H1 (cell line): ENCODE data around the gene SLC1A7. TPM values are rescaled to one million over a fixed set of nuclear protein-coding genes. Genes with fewer than 3 reads are reported as not detected.

Experiments
- CTCF ChIA-PET: fragments of 300-600 bp; sonication (Branson Sonifier 250); formaldehyde crosslinking; loops from one replicate; lab custom pipeline; 2021; ENCODE audit not compliant: partially characterized antibody; lab: Charles Lee
- POLR2A ChIA-PET: fragments of 300-600 bp; sonication (Branson Sonifier 250); formaldehyde crosslinking; loops from one replicate; lab custom pipeline; 2021; ENCODE audit warnings: inconsistent platforms; ENCODE audit not compliant: partially characterized antibody; lab: Charles Lee
- DNase-seq, 2 experiments: peaks; one replicate each; pipeline versions ENCODE4 v3.0.0 to v3.0.0-alpha.2; 2010 to 2022; ENCODE audit warnings: low spot score in 2 of 2, low read depth in 1 of 2, mixed read lengths in 1 of 2
- FAIRE-seq: peaks from 2 replicates; lab custom pipeline; 2011; peaks lifted over from hg19 to GRCh38; lab: Jason Lieb, UNC
- H2AFZ ChIP-seq: 2 replicates; pipeline ENCODE4 v1.8.1; 2012; ENCODE audit warnings: low read length, inconsistent platforms
- H2AK5ac ChIP-seq: 2 replicates; pipeline ENCODE4 v1.6.1; 2013; ENCODE audit warnings: low read depth, low read length
- H2BK120ac ChIP-seq: replicated peaks from 2 replicates; pipeline ENCODE3; 2013; ENCODE audit warnings: low read depth, low read length, inconsistent platforms
- H2BK12ac ChIP-seq: 2 replicates; pipeline ENCODE4 v1.6.1; 2013; ENCODE audit warnings: low read depth, low read length
- H2BK15ac ChIP-seq: 2 replicates; pipeline ENCODE4 v1.6.1; 2013; ENCODE audit warnings: low read length
- H2BK20ac ChIP-seq: 2 replicates; pipeline ENCODE4 v1.6.1; 2013; ENCODE audit warnings: low read length
- H2BK5ac ChIP-seq: 2 replicates; pipeline ENCODE4 v1.6.1; 2013; ENCODE audit warnings: low read depth, low read length
- H3K14ac ChIP-seq: 2 replicates; pipeline ENCODE4 v1.6.1; 2013; ENCODE audit warnings: inconsistent platforms; ENCODE audit not compliant: insufficient read length
- H3K18ac ChIP-seq: 2 replicates; pipeline ENCODE4 v1.6.1; 2013; ENCODE audit warnings: low read length; ENCODE audit errors: extremely low read depth
- H3K23ac ChIP-seq: 2 replicates; pipeline ENCODE4 v1.6.1; 2013; ENCODE audit warnings: inconsistent platforms; ENCODE audit not compliant: insufficient read length
- H3K23me2 ChIP-seq: 2 replicates; pipeline ENCODE4 v1.6.1; 2013; ENCODE audit warnings: low read depth, low read length
- H3K27ac ChIP-seq: 2 replicates; pipeline ENCODE4 v1.6.1; 2011; ENCODE audit warnings: low read depth, low read length, inconsistent platforms
- H3K27me3 ChIP-seq, 4 experiments: replicated peaks in 1 of 4; 1 replicate in 1 of 4; 2 replicates in 3 of 4; pipeline versions ENCODE4 v1.6.1 to v1.8.1; 2011 to 2013; ENCODE audit warnings: low read length in 3 of 4, mild to moderate bottlenecking in 3 of 4, inconsistent platforms in 2 of 4, mixed read lengths in 2 of 4, moderate library complexity in 1 of 4; ENCODE audit not compliant: control insufficient read depth in 3 of 4, insufficient read depth in 3 of 4; ENCODE audit errors: extremely low read depth in 1 of 4
- H3K36me3 ChIP-seq, 4 experiments: 2 replicates each; pipeline versions ENCODE4 v1.6.1 to v1.8.1; 2011 to 2013; ENCODE audit warnings: mild to moderate bottlenecking in 4 of 4, low read length in 3 of 4, moderate library complexity in 2 of 4, control low read depth in 1 of 4, inconsistent platforms in 1 of 4; ENCODE audit not compliant: insufficient read depth in 4 of 4, control insufficient read depth in 2 of 4
- H3K4ac ChIP-seq: replicated peaks from 2 replicates; pipeline ENCODE3; 2013; ENCODE audit warnings: low read length, low read depth, mixed read lengths, inconsistent platforms; ENCODE audit not compliant: insufficient read length
- H3K4me1 ChIP-seq, 4 experiments: replicated peaks in 1 of 4; 1 replicate in 1 of 4; 2 replicates in 3 of 4; pipeline versions ENCODE4 v1.6.1 to v1.8.1; 2011 to 2013; ENCODE audit warnings: low read length in 3 of 4, inconsistent platforms in 2 of 4, mixed read lengths in 1 of 4; ENCODE audit not compliant: insufficient read depth in 4 of 4, control insufficient read depth in 3 of 4
- H3K4me2 ChIP-seq, 2 experiments: 2 replicates each; pipeline versions ENCODE4 v1.6.1 to v1.8.1; 2011 to 2013; ENCODE audit warnings: low read depth in 2 of 2, low read length in 2 of 2, control low read depth in 1 of 2, inconsistent platforms in 1 of 2, mild to moderate bottlenecking in 1 of 2; ENCODE audit not compliant: insufficient read depth in 1 of 2
- H3K4me3 ChIP-seq, 4 experiments: fragments of 200-600, 300-600 bp in 1 of 4; sonication (generic), shearing (Covaris generic), sonication (Bioruptor Twin) in 1 of 4; 2 replicates each; pipeline versions ENCODE4 v1.5.1 to v1.8.1; 2011 to 2016; ENCODE audit warnings: low read length in 4 of 4, low read depth in 3 of 4, control low read depth in 2 of 4, inconsistent platforms in 2 of 4, mild to moderate bottlenecking in 2 of 4, mixed read lengths in 1 of 4, moderate library complexity in 1 of 4; ENCODE audit not compliant: insufficient read depth in 2 of 4; ENCODE audit errors: extremely low read depth in 1 of 4
- H3K56ac ChIP-seq: replicated peaks from 2 replicates; pipeline ENCODE3; 2013; ENCODE audit warnings: low read depth, mild to moderate bottlenecking, mixed read lengths, low read length, inconsistent platforms; ENCODE audit not compliant: insufficient read length
- H3K79me1 ChIP-seq: 2 replicates; pipeline ENCODE4 v1.6.1; 2013; ENCODE audit warnings: low read depth, low read length, control low read depth
- H3K79me2 ChIP-seq, 2 experiments: 2 replicates each; pipeline versions ENCODE4 v1.6.1 to v1.8.1; 2012 to 2013; ENCODE audit warnings: low read length in 2 of 2, mild to moderate bottlenecking in 2 of 2, inconsistent platforms in 1 of 2; ENCODE audit not compliant: insufficient read depth in 2 of 2, control insufficient read depth in 1 of 2
- H3K9ac ChIP-seq, 4 experiments: replicated peaks in 1 of 4; 1 replicate in 1 of 4; 2 replicates in 3 of 4; pipeline versions ENCODE4 v1.6.1 to v1.8.1; 2011 to 2013; ENCODE audit warnings: low read depth in 3 of 4, low read length in 3 of 4, control low read depth in 2 of 4, mild to moderate bottlenecking in 2 of 4, moderate library complexity in 2 of 4, inconsistent platforms in 1 of 4; ENCODE audit errors: extremely low read depth in 1 of 4
- H3K9me3 ChIP-seq, 2 experiments: 2 replicates each; pipeline versions ENCODE4 v1.6.1 to v1.8.1; 2012 to 2013; ENCODE audit warnings: mild to moderate bottlenecking in 2 of 2, moderate library complexity in 2 of 2, control low read depth in 1 of 2, inconsistent platforms in 1 of 2, low read depth in 1 of 2, low read length in 1 of 2, mixed read lengths in 1 of 2; ENCODE audit not compliant: insufficient read depth in 2 of 2
- H4K20me1 ChIP-seq, 2 experiments: replicated peaks in 1 of 2; 2 replicates each; pipeline versions ENCODE3 to v1.8.1; 2011 to 2013; ENCODE audit warnings: inconsistent platforms in 2 of 2, low read length in 2 of 2, mild to moderate bottlenecking in 1 of 2; ENCODE audit not compliant: insufficient read depth in 2 of 2, control insufficient read depth in 1 of 2
- H4K5ac ChIP-seq: 2 replicates; pipeline ENCODE4 v1.6.1; 2013; ENCODE audit warnings: low read length, low read depth, mixed read lengths, inconsistent platforms; ENCODE audit not compliant: insufficient read length
- H4K8ac ChIP-seq: 2 replicates; pipeline ENCODE4 v1.8.0; 2013; ENCODE audit warnings: mild to moderate bottlenecking, moderate library complexity, low read length, inconsistent platforms; ENCODE audit not compliant: insufficient read depth; ENCODE audit errors: extremely low read depth
- H4K91ac ChIP-seq: replicated peaks from 2 replicates; pipeline ENCODE3; 2013; ENCODE audit warnings: low read length, mixed read lengths, inconsistent platforms; ENCODE audit not compliant: insufficient read length
- CBX8 ChIP-seq: fragments of 300-800, 300-1000 bp; sonication (generic); IDR thresholded peaks from 2 replicates; pipeline ENCODE4 v1.7.1; 2016; ENCODE audit warnings: low read depth, low read length, borderline replicate concordance
- HDAC6 ChIP-seq: IDR thresholded peaks from one replicate; pipeline ENCODE4 v1.7.1; 2012; ENCODE audit warnings: low read depth, mild to moderate bottlenecking, inconsistent platforms, low read length, moderate library complexity
- MAX ChIP-seq: IDR thresholded peaks from 2 replicates; pipeline ENCODE4 v1.6.1; 2012; ENCODE audit warnings: inconsistent platforms
- TAF7 ChIP-seq: optimal IDR thresholded peaks from 2 replicates; pipeline ENCODE3; 2011; ENCODE audit warnings: low read depth, mild to moderate bottlenecking, inconsistent platforms, low read length, moderate library complexity, borderline replicate concordance
- USF2 ChIP-seq: IDR thresholded peaks from 2 replicates; pipeline ENCODE4 v1.6.1; 2011; ENCODE audit warnings: low read length, improper control_type of control experiment
- WGBS, 2 experiments: shearing (Covaris generic) in 1 of 2; methylation state at CpG; one replicate each; pipeline versions ENCODE4 v1.1.6 to v1.1.7; 2013 to 2015; ENCODE audit warnings: low lambda C conversion rate in 2 of 2, mixed read lengths in 2 of 2, inconsistent platforms in 1 of 2, low coverage in 1 of 2, missing lambda C conversion rate in 1 of 2; ENCODE audit not compliant: insufficient replicate concordance in 2 of 2, insufficient coverage in 1 of 2, insufficient read length in 1 of 2; ENCODE audit errors: extremely low coverage in 1 of 2, missing lambda C conversion rate in 1 of 2; 5-methylcytosine and 5-hydroxymethylcytosine counted together
- polyA plus RNA-seq, 7 experiments: library from polyadenylated mRNA; depleted of rRNA in 3 of 7; stranded (reverse) in 5 of 7; unstranded in 2 of 7; fragments of >200 nt in 5 of 7; fragments of 200-250 nt in 2 of 7; gene quantifications; 1 replicate in 5 of 7; 2 replicates in 1 of 7; 4 replicates in 1 of 7; pipeline versions ENCODE4 v1.2.1 to v1.2.3, GENCODE V29; 2011 to 2013; ENCODE audit warnings: missing spikeins in 2 of 7, mixed read lengths in 2 of 7
- total RNA-seq: library from RNA; stranded (reverse); fragmentation: NEBNext Ultra II Directional; extraction: Animal tissue kit (Norgen Biotek cat#: 25700); gene quantifications from 2 replicates; pipeline ENCODE4 v1.2.1, GENCODE V29; 2021

Gene SLC1A7
- total and polyA plus RNA-seq, 2 of the 8 experiments (the other 6 are each of a cell fraction or from before 2014, with no cell fraction given): not detected

GRCh38 chr1:53094533-53094919, 47.9 kb downstream of the SLC1A7 start:
- POLR2A ChIA-PET: interaction anchor here (0.7 to 1.6 kb wide), 2 partner anchors 9 to 11 kb away, joined by 3 read pairs; no protein-coding TSS in a partner anchor
- no peak overlapping the region for H3K9ac ChIP-seq
- no peaks in the 10 kb centered on the region for H3K79me2 ChIP-seq
- H2AK5ac ChIP-seq: no peak overlapping the region
- no peak for DNase-seq
- H2BK120ac ChIP-seq: no peak overlapping the region
- H2BK5ac ChIP-seq: no peak overlapping the region
- H3K23me2 ChIP-seq: peaks cover 9% of the 10 kb centered on the region; the same call in 1 of the 2 replicates
- H2BK20ac ChIP-seq: no peak overlapping the region
- H3K56ac ChIP-seq: no peak overlapping the region
- TF ChIP-seq USF2 (no peak), TAF7 (no peak), MAX (no peak), HDAC6 (no peak), CBX8 (no peak)
- no peak overlapping the region for H3K18ac ChIP-seq
- 88% methylated on average over 13 of the region's 13 CpGs; no CpG with 5 or more reads in 1 of the 2 experiments for WGBS, 2 experiments
- H3K4me1 ChIP-seq: no peaks in the 10 kb centered on the region
- no peak overlapping the region for H3K27ac ChIP-seq
- FAIRE-seq: no peak
- H4K5ac ChIP-seq: no peak overlapping the region
- no peak overlapping the region for H2AFZ ChIP-seq
- no peak overlapping the region for H3K4ac ChIP-seq
- no peaks in the 10 kb centered on the region; a peak in 1 of 8 replicates for H3K36me3 ChIP-seq
- H4K91ac ChIP-seq: no peak overlapping the region
- no peak overlapping the region for H3K4me2 ChIP-seq
- H3K9me3 ChIP-seq: peaks cover 7 to 29% of the 10 kb centered on the region in 2 experiments; a peak in 2 of 4 replicates
- H4K20me1 ChIP-seq: no peaks in the 10 kb centered on the region
- no peak overlapping the region for H3K14ac ChIP-seq
- H3K27me3 ChIP-seq: no peaks in the 10 kb centered on the region; a peak in 1 of 7 replicates
- no peak overlapping the region for H2BK15ac ChIP-seq
- H2BK12ac ChIP-seq: no peak overlapping the region
- CTCF ChIA-PET: interaction anchor here (0.7 to 1.0 kb wide), 2 partner anchors 31 to 77 kb away, joined by 3 read pairs; no protein-coding TSS in a partner anchor
- no peak overlapping the region; the same call in 1 of the 2 replicates for H4K8ac ChIP-seq
- H3K79me1 ChIP-seq: no peaks in the 10 kb centered on the region
- no peak overlapping the region for H3K4me3 ChIP-seq
- no peak overlapping the region for H3K23ac ChIP-seq
